Measurements from ENCODE around the gene VMP1.

DNA sequence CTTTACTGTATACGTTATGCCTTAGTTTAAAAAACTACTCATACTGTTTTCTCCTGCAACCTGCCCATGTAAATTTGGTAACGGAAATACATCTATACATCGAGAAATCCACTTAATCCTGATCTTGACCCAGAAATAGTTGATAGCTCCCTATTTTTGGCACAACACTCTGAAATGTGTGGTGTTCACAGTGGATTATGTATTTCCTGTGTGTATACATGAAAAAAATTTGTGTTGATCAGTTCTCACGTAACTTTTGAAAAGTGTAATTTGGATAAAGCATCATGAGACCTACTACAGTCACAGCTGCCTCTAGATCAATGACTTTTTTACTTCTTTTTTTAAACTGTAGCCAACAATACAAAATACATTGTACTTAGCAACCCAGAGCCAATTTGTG is 90.7 kb downstream of the VMP1 start:
- no peak for TF ChIP-seq TAF1 (IDR thresholded peaks at IDR 0.05; ENCODE audit: low read depth)
- no peak for TF ChIP-seq USF1 (IDR thresholded peaks at IDR 0.05)
- TF ChIP-seq, protein P1, sequence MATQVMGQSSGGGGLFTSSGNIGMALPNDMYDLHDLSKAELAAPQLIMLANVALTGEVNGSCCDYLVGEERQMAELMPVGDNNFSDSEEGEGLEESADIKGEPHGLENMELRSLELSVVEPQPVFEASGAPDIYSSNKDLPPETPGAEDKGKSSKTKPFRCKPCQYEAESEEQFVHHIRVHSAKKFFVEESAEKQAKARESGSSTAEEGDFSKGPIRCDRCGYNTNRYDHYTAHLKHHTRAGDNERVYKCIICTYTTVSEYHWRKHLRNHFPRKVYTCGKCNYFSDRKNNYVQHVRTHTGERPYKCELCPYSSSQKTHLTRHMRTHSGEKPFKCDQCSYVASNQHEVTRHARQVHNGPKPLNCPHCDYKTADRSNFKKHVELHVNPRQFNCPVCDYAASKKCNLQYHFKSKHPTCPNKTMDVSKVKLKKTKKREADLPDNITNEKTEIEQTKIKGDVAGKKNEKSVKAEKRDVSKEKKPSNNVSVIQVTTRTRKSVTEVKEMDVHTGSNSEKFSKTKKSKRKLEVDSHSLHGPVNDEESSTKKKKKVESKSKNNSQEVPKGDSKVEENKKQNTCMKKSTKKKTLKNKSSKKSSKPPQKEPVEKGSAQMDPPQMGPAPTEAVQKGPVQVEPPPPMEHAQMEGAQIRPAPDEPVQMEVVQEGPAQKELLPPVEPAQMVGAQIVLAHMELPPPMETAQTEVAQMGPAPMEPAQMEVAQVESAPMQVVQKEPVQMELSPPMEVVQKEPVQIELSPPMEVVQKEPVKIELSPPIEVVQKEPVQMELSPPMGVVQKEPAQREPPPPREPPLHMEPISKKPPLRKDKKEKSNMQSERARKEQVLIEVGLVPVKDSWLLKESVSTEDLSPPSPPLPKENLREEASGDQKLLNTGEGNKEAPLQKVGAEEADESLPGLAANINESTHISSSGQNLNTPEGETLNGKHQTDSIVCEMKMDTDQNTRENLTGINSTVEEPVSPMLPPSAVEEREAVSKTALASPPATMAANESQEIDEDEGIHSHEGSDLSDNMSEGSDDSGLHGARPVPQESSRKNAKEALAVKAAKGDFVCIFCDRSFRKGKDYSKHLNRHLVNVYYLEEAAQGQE (IDR thresholded peaks at IDR 0.05; ENCODE audit: low read depth): no peak
- TF ChIP-seq EGR1 (IDR thresholded peaks at IDR 0.05): no peak
- no peak for TF ChIP-seq TCF12 (IDR thresholded peaks at IDR 0.05; ENCODE audit: low read depth)
- TF ChIP-seq RAD21 (IDR thresholded peaks at IDR 0.05; ENCODE audit: low read depth): no peak
- TF ChIP-seq CEBPB (IDR thresholded peaks at IDR 0.05): no peak
- TF ChIP-seq FOXM1 (IDR thresholded peaks at IDR 0.05; ENCODE audit: borderline replicate concordance, low read depth): no peak
- TF ChIP-seq YY1 (IDR thresholded peaks at IDR 0.05; ENCODE audit: low read depth): no peak
- TF ChIP-seq ZBTB7A (IDR thresholded peaks at IDR 0.05; ENCODE audit: low read depth): no peak
